Skeletal muscle satellite cell (primary cell): ENCODE data around the gene LCT.
A peak's percentile ranks its signal among the peaks of the same experiment; 100 is the strongest.

Experiments used
- H3K27me3 ChIP-seq: 2 replicates; pipeline ENCODE4 v1.7.0; 2013; ENCODE audit warnings: low read length; ENCODE audit not compliant: control insufficient read depth, insufficient read depth
- H3K36me3 ChIP-seq: 2 replicates; pipeline ENCODE4 v1.7.0; 2013; ENCODE audit warnings: mild to moderate bottlenecking, control low read depth, low read length; ENCODE audit not compliant: insufficient read depth
- H3K4me1 ChIP-seq: 2 replicates; pipeline ENCODE4 v1.7.0; 2013; ENCODE audit warnings: low read length; ENCODE audit not compliant: control insufficient read depth, insufficient read depth
- H3K4me2 ChIP-seq: 2 replicates; pipeline ENCODE4 v1.7.0; 2013; ENCODE audit warnings: mild to moderate bottlenecking, low read length
- H3K4me3 ChIP-seq: 2 replicates; pipeline ENCODE4 v1.7.0; 2013; ENCODE audit warnings: low read length
- H3K9ac ChIP-seq: 2 replicates; pipeline ENCODE4 v1.7.0; 2013; ENCODE audit warnings: mild to moderate bottlenecking, low read depth, low read length, moderate library complexity
- H3K9me3 ChIP-seq: replicated peaks from 2 replicates; pipeline ENCODE4 v1.7.0; 2013; ENCODE audit warnings: mild to moderate bottlenecking, control low read depth, low read length

LCT gene

DNA sequence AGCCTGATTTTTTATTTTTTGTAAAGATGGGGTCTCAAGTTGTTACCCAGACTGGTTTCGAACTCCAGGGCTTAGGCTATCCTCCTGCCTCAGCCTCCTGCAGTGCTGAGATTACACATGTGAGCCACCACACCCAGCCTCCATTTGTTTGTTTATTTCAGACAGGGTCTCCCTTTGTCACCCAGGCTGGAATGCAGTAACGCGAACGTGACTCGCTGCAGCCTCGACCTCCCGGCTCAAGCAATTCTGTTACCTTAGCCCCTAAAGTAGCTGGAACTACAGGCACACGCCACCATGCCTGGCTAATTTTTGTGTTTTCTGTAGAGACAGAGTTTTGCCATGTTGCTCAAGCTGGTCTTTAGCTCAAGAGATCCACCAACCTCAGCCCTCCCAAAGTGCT is 68.1 kb downstream of the LCT start:
- Histone ChIP-seq H3K4me3 (no peak overlapping the region), H3K4me1 (peaks cover 8% of the 10 kb centered on the region), H3K9me3 (no peaks in the 10 kb centered on the region), H3K27me3 (no peaks in the 10 kb centered on the region), H3K36me3 (peaks cover 69% of the 10 kb centered on the region), H3K4me2 (no peak overlapping the region), H3K9ac (no peak overlapping the region)

DNA sequence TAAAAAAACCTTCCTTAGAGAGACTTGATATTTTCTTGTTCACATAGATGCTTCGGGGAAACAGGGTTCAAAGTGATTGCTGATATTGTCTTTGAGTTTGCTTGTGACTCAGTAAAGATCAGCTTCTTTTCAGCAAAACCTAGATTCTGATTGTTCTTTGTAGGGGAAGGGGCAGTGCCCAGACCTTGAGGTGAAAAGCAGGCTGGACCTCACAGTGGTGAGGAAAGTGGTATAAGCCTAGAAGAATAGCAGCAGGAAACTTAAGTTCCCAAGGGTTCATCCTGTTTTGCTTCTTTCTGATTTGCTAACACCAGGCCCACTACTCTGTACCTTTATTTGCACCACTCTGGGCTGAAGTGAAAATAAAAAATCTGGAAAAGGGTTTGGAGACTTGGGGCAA is 74.5 kb downstream of the LCT start:
- Histone ChIP-seq H3K9me3 (no peaks in the 10 kb centered on the region), H3K4me3 (no peak overlapping the region), H3K27me3 (no peaks in the 10 kb centered on the region), H3K4me2 (no peak overlapping the region), H3K9ac (no peak overlapping the region), H3K36me3 (peaks cover 66% of the 10 kb centered on the region), H3K4me1 (no peaks in the 10 kb centered on the region)

DNA sequence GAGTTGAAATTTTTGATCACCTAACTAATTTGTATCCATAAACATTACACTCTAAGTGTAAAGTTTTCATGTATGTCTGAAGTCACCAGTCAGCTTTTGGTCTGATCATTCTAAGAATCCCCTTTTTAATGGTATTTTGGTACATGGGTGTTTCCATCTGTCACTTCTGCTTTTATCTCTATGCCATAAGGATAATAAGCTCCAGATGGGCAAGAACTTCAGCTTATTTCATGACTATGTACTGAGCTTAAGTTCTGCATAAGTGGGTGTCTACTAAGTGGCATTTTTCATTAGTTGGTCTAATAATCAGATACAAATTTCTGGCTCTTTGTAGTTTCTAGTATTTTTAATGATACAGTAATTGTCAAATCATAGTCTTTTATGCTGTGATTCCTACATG is 75.0 kb downstream of the LCT start:
- Histone ChIP-seq H3K4me3 (no peak overlapping the region), H3K36me3 (peaks cover 67% of the 10 kb centered on the region), H3K27me3 (no peaks in the 10 kb centered on the region), H3K9ac (no peak overlapping the region), H3K4me2 (no peak overlapping the region), H3K4me1 (no peaks in the 10 kb centered on the region), H3K9me3 (no peaks in the 10 kb centered on the region)

DNA sequence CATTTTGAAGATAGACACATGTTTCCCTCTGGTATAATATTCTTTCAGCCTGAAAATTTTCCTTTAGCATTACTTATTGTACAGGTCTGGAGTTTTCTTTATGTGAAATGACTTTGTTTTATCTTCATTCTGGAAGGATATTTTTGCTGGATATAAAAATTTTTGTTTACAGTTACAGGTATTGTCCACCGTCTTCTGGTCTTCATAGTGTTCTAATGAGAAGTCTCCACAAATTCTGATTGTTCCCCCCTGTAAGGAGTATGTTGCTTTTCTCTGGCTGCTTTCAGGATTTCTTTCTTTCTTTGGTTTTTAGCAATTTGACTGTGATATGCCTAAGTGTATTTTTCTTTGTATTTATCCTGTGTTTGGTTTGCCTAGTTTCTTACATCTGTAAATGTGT is 80.3 kb downstream of the LCT start:
- H3K36me3 ChIP-seq, result peaks cover 76% of the 10 kb centered on the region
- no peaks in the 10 kb centered on the region for H3K4me1 ChIP-seq
- no peak overlapping the region for H3K4me2 ChIP-seq
- H3K9ac ChIP-seq, result no peak overlapping the region
- H3K9me3 ChIP-seq, result peaks cover 7% of the 10 kb centered on the region
- no peaks in the 10 kb centered on the region for H3K27me3 ChIP-seq
- no peak overlapping the region for H3K4me3 ChIP-seq

DNA sequence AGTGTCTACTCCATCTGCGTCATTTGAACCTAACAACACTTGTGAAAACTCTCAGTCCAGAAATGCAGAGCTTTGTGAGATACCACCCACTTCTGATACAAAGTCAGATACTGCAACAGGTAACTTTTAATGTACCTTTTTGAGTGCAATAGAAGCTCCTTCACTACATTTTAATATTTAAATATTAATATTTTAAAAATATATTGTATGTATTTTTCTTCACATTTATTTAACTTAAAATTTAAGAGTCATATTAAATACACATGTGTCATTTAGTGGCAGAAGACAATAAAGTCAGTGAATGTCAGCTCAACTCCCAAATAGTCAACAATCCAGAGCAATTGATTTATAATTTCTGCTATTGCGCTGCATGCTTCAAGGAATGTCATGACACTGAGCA is 81.4 kb downstream of the LCT start:
- peaks cover 7% of the 10 kb centered on the region for H3K9me3 ChIP-seq
- no peaks in the 10 kb centered on the region for H3K4me1 ChIP-seq
- peaks cover 69% of the 10 kb centered on the region for H3K36me3 ChIP-seq

DNA sequence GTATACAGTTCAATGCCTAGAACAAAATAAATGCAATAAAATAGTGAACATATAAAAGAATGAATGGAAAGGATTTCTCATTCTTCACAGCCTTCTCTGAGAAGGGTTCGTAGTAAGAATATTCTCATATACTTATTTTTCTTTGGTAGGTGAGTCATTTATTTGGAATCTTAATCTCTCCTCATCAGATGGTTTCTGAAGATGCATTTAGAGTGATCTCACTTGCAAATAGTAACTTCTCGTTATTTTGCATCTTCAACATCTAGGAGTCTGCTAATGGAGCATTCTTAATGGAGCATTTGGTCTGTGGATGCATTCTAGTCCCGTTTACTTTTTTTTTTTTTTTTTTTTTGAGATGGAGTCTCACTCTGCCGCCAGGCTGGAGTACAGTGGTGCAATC is 91.4 kb downstream of the LCT start:
- Histone ChIP-seq H3K4me3 (no peak overlapping the region), H3K9me3 (no peaks in the 10 kb centered on the region), H3K4me1 (peaks cover 23% of the 10 kb centered on the region), H3K27me3 (no peaks in the 10 kb centered on the region), H3K36me3 (peaks cover 9% of the 10 kb centered on the region), H3K4me2 (peak overlapping the region; percentile 77), H3K9ac (no peak overlapping the region)

More for the DNA sequence above, 81.4 kb downstream of the LCT start:
- H3K27me3 ChIP-seq, result no peaks in the 10 kb centered on the region
- H3K4me2 ChIP-seq, result no peak overlapping the region
- H3K9ac ChIP-seq, result no peak overlapping the region
- no peak overlapping the region for H3K4me3 ChIP-seq

DNA sequence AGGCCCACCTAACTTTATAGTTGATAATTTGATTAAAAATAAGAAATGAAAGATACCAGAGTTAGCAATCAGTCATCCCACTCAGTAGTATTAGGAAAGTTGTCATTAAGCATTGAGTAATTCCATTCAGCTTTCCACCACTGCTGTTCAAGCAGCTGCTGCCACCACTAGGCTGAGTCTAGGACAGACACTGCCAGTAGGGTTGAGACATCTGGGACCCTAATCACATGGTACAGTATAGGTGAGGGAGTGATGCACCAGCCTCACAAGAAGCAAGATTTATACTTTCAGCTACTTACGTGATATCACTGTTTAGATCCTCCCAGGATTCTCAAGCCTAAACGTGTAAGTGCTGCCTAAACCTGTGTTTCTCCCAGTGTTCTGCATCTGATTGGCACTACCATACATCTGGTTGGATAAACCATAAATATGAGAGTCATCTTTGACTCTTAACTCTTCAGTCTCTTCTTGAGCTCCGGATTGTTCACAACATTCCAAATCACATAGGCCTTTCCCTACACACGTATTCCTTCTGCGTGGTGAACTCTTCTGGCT is 92.1 kb downstream of the LCT start:
- H3K4me3 ChIP-seq, result peak overlapping the region; percentile 21
- peak overlapping the region; percentile 77 for H3K4me2 ChIP-seq
- no peaks in the 10 kb centered on the region for H3K9me3 ChIP-seq
- H3K36me3 ChIP-seq, result peaks cover 5% of the 10 kb centered on the region
- H3K27me3 ChIP-seq, result no peaks in the 10 kb centered on the region
- H3K4me1 ChIP-seq, result peaks cover 23% of the 10 kb centered on the region
- no peak overlapping the region for H3K9ac ChIP-seq

DNA sequence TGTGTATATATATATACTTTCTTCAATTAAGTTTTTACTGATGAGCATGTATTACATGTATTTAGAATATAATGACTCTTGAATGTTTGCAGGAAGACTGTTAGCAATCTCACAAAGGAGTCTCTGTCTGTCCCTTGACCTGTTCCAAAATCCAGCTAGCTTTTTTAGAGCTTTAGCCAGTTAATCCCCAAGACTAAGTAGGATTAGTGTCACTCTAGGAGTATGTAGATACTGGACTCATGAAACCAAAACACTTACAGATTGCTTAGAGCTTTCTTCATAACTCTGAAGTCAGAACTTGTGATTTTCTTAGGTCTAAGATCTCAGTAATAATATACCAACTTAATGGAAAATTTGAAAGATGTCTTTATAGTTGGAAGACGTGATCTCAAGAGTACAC is 93.1 kb downstream of the LCT start:
- Histone ChIP-seq H3K9me3 (no peaks in the 10 kb centered on the region), H3K4me2 (peak overlapping the region; percentile 77), H3K27me3 (no peaks in the 10 kb centered on the region), H3K36me3 (no peaks in the 10 kb centered on the region), H3K9ac (peak overlapping the region; percentile 99), H3K4me3 (peak overlapping the region; percentile 93), H3K4me1 (peaks cover 23% of the 10 kb centered on the region)

DNA sequence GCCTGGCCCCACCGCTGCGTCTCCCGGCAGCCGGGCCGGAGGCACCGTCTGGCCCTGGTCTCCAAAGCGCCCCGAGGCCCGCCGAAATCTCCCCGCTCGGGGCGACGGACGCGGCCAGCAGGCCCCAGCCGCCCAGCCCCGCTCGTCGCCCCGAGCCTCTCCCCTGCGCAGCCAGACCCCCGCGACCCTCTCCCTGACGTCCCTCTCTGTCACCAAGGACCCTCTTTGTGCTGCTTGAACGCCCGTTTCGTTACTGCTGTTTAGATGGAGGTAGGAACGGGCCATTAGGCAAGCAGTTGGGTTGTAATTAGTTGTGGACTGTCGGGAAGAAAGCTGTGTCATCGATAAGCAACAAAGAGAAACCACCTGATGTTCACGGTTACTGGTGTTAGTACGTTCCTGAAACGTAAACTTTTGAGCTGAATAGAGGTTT is 94.6 kb downstream of the LCT start:
- H3K4me1 ChIP-seq, result peaks cover 23% of the 10 kb centered on the region
- peak overlapping the region; percentile 93 for H3K4me3 ChIP-seq
- no peaks in the 10 kb centered on the region for H3K27me3 ChIP-seq
- peak overlapping the region; percentile 77 for H3K4me2 ChIP-seq
- no peaks in the 10 kb centered on the region for H3K9me3 ChIP-seq
- H3K9ac ChIP-seq, result peak overlapping the region; percentile 99
- H3K36me3 ChIP-seq, result no peaks in the 10 kb centered on the region

DNA sequence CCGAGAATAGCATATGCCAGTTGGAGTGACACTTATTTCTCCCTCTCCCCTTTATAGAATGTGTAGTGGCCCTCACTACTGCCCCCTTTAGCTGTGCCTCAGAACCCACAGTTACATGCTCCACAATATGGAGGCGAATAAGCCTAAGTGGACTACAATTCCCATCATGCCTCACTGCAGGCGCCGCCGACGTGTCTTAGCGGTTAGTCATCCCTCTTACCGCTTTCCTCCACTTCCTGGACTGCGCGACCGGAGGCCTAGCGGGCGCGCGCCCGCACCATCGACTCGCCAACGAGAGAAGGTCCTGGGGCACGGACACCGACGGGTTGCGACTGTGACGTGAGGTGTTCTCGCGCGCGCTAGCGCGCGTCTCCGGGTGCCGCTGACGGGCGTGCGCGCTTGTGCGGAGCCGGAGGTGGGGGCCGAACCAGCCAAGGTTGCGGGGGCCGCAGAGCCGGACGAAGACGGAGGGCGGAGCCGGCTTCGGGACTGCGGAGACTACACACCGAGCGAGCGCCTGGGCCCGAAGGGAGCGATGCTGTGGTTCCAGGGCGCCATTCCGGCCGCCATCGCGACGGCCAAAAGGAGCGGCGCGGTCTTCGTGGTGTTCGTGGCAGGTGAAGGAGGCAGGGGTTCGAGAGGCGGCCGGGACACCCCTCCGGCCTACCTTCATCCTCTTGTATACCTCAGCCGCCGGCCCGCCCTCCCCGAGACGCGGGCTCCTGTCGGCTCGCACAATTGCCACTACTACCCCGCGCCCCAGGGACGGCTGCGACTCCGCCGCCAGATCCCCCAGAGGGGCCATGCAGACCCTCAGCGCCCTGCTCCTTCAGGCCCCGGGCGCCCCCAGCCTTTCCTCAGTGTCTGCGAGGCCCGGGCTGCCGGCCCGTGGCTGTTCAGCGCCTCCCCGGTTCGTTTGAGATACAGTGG is 95.3 kb downstream of the LCT start, which contains the start of gene UBXN4:
TSS of gene UBXN4 (plus strand) at position 461 of the 930 bp plus-strand sequence. CDS start at position 536, 75 bp downstream.
- peak within 1 kb of the TSS; percentile 99 for H3K9ac ChIP-seq
- no peaks in the 10 kb centered on the region for H3K27me3 ChIP-seq
- H3K36me3 ChIP-seq, result no peaks in the 10 kb centered on the region
- H3K4me3 ChIP-seq, result peak within 1 kb of the TSS; percentile 93
- H3K9me3 ChIP-seq, result no peaks in the 10 kb centered on the region
- H3K4me1 ChIP-seq, result peaks cover 23% of the 10 kb centered on the region
- peak within 1 kb of the TSS; percentile 77 for H3K4me2 ChIP-seq

DNA sequence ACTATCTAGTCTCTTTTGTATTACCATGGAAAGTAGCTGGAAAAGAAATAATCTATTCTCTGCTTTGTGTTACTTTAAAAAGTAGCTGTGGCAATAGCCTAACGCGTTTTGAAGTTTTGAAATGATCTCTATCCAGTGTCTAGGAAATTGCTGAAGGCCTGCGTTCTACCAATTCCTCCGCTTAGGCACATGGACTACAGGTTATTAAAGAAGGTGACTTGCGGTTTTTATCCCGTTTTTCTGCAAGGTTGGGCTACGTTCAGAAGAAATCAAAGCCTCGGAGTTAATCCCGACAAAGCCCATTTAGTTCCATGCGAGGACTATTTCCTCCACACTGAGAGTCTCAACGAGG is 96.0 kb downstream of the LCT start:
- no peaks in the 10 kb centered on the region for H3K9me3 ChIP-seq
- no peak overlapping the region for H3K4me3 ChIP-seq
- no peaks in the 10 kb centered on the region for H3K27me3 ChIP-seq
- H3K36me3 ChIP-seq, result no peaks in the 10 kb centered on the region
- H3K9ac ChIP-seq, result no peak overlapping the region
- peaks cover 21% of the 10 kb centered on the region for H3K4me1 ChIP-seq
- H3K4me2 ChIP-seq, result no peak overlapping the region
